SK-N-SH (cell line): ENCODE data around the gene FHOD3. TPM values are rescaled to one million over a fixed set of nuclear protein-coding genes. Genes with fewer than 3 reads are reported as not detected.

Source experiments
- CTCF ChIA-PET: fragments of 300-600, 350-600 bp; formaldehyde crosslinking; extraction: SDS; loops from one replicate; lab custom pipeline; 2021; lab: Yijun Ruan, JAX
- POLR2A ChIA-PET: fragments of 350-600 bp; sonication (Branson Sonifier 250); formaldehyde crosslinking; extraction: SDS; loops from one replicate; lab custom pipeline; 2020; ENCODE audit warnings: antibody characterized with exemption, inconsistent platforms; lab: Yijun Ruan, JAX
- DNase-seq: peaks from one replicate; pipeline ENCODE4 v3.0.0; 2012
- H2AFZ ChIP-seq: fragments of 200-600 bp; sonication (generic); 2 replicates; pipeline ENCODE4 v1.8.1; 2016; ENCODE audit warnings: antibody characterized with exemption, mild to moderate bottlenecking, low read depth
- H3F3A ChIP-seq: fragments of 200-600 bp; sonication (generic); replicated peaks from 2 replicates; pipeline ENCODE3; 2016; ENCODE audit warnings: antibody characterized with exemption, mild to moderate bottlenecking; ENCODE audit not compliant: insufficient read depth
- H3K27ac ChIP-seq, 2 experiments: fragments of 200-500 bp in 1 of 2; fragments of 200-600 bp in 1 of 2; sonication (Bioruptor generic) in 1 of 2; sonication (generic), shearing (Covaris generic) in 1 of 2; 2 replicates each; pipeline versions ENCODE4 v1.5.1 to v1.6.1; 2014 to 2016; ENCODE audit warnings: low read depth in 2 of 2, inconsistent platforms in 1 of 2, low read length in 1 of 2, mild to moderate bottlenecking in 1 of 2, mixed read lengths in 1 of 2
- H3K27me3 ChIP-seq: fragments of 200-600 bp; sonication (generic), shearing (Covaris generic); 2 replicates; pipeline ENCODE4 v1.6.1; 2016; ENCODE audit warnings: mixed run types; ENCODE audit not compliant: insufficient read depth
- H3K36me3 ChIP-seq, 2 experiments: fragments of 200-500 bp in 1 of 2; fragments of 200-600 bp in 1 of 2; sonication (Bioruptor generic) in 1 of 2; sonication (generic) in 1 of 2; replicated peaks in 1 of 2; 2 replicates each; pipeline versions ENCODE3 to v1.5.1; 2014 to 2016; ENCODE audit warnings: low read length in 1 of 2, mild to moderate bottlenecking in 1 of 2; ENCODE audit not compliant: insufficient read depth in 2 of 2, control insufficient read depth in 1 of 2
- H3K4me1 ChIP-seq, 2 experiments: fragments of 200-500 bp in 1 of 2; fragments of 200-600 bp in 1 of 2; sonication (Bioruptor generic) in 1 of 2; sonication (generic), shearing (Covaris generic) in 1 of 2; 2 replicates each; pipeline versions ENCODE4 v1.5.1 to v1.6.1; 2014 to 2016; ENCODE audit warnings: low read depth in 1 of 2, low read length in 1 of 2, mixed run types in 1 of 2; ENCODE audit not compliant: insufficient read depth in 2 of 2, control insufficient read depth in 1 of 2
- H3K4me2 ChIP-seq: fragments of 200-600 bp; sonication (generic), shearing (Covaris generic); 2 replicates; pipeline ENCODE4 v1.6.1; 2017; ENCODE audit warnings: mixed run types
- H3K4me3 ChIP-seq, 2 experiments: fragments of 200-500 bp in 1 of 2; fragments of 200-600 bp in 1 of 2; sonication (Bioruptor generic) in 1 of 2; sonication (generic), shearing (Covaris generic) in 1 of 2; 2 replicates each; pipeline versions ENCODE4 v1.5.1 to v1.8.1; 2014 to 2016; ENCODE audit warnings: low read depth in 2 of 2, inconsistent platforms in 1 of 2, low read length in 1 of 2, mild to moderate bottlenecking in 1 of 2, mixed read lengths in 1 of 2, moderate library complexity in 1 of 2
- H3K79me2 ChIP-seq: fragments of 200-600 bp; sonication (generic); 2 replicates; pipeline ENCODE4 v1.8.1; 2017; ENCODE audit warnings: mild to moderate bottlenecking; ENCODE audit not compliant: insufficient read depth
- H3K9ac ChIP-seq: fragments of 200-600 bp; sonication (generic); 2 replicates; pipeline ENCODE4 v1.6.1; 2017; ENCODE audit warnings: mixed run types
- H3K9me2 ChIP-seq: fragments of 200-600 bp; sonication (generic); 2 replicates; pipeline ENCODE4 v1.6.1; 2017; ENCODE audit warnings: mixed run types
- H3K9me3 ChIP-seq: fragments of 200-600 bp; sonication (generic); 2 replicates; pipeline ENCODE4 v1.6.1; 2017; ENCODE audit warnings: mixed run types, mild to moderate bottlenecking, moderate library complexity
- H4K20me1 ChIP-seq: fragments of 200-600 bp; sonication (generic); 2 replicates; pipeline ENCODE4 v1.6.1; 2017; ENCODE audit warnings: mild to moderate bottlenecking, mixed run types; ENCODE audit not compliant: insufficient read depth
- FOSL2 ChIP-seq: IDR thresholded peaks from 2 replicates; pipeline ENCODE4 v1.4.0; 2012; ENCODE audit warnings: low read depth, mild to moderate bottlenecking, moderate library complexity, borderline replicate concordance
- MEF2A ChIP-seq: IDR thresholded peaks from 2 replicates; pipeline ENCODE4 v1.4.0; 2012; ENCODE audit warnings: low read depth, borderline replicate concordance
- MXI1 ChIP-seq: IDR thresholded peaks from 2 replicates; pipeline ENCODE4 v1.6.1; 2012; ENCODE audit warnings: mild to moderate bottlenecking, low read depth, low read length, improper control_type of control experiment
- RCOR1 ChIP-seq: fragments of 150-350 bp; IDR thresholded peaks from 2 replicates; pipeline ENCODE4 v1.6.1; 2017; ENCODE audit warnings: antibody characterized with exemption, low read length
- RFX5 ChIP-seq: IDR thresholded peaks from 2 replicates; pipeline ENCODE4 v1.6.1; 2012; ENCODE audit warnings: mild to moderate bottlenecking, improper control_type of control experiment, low read length
- RXRA ChIP-seq: IDR thresholded peaks from 2 replicates; pipeline ENCODE4 v1.4.0; 2012; ENCODE audit warnings: low read depth, mild to moderate bottlenecking, borderline replicate concordance
- TEAD4 ChIP-seq: IDR thresholded peaks from 2 replicates; pipeline ENCODE4 v1.4.0; 2012; ENCODE audit warnings: mild to moderate bottlenecking, borderline replicate concordance; ENCODE audit not compliant: insufficient read depth
- YY1 ChIP-seq: IDR thresholded peaks from 2 replicates; pipeline ENCODE4 v1.4.0; 2012; ENCODE audit warnings: low read depth, mild to moderate bottlenecking
- WGBS: methylation state at CpG from one replicate; pipeline ENCODE4 v1.1.6; 2017; ENCODE audit warnings: low lambda C conversion rate; 5-methylcytosine and 5-hydroxymethylcytosine counted together
- polyA plus RNA-seq, 3 experiments: library from polyadenylated mRNA; depleted of rRNA; stranded (reverse); fragments of >200 nt; gene quantifications; 2 replicates each; pipeline ENCODE4 v1.2.3, GENCODE V29; 2012
- TF ChIP-seq, protein P1 (sequence below): IDR thresholded peaks from 2 replicates; pipeline ENCODE4 v1.4.0; 2012; ENCODE audit warnings: low read depth
- TF ChIP-seq, protein P2 (sequence below): fragments of 150-350 bp; IDR thresholded peaks from 2 replicates; pipeline ENCODE4 v1.6.1; 2016; ENCODE audit warnings: mild to moderate bottlenecking, low read depth, low read length
- TF ChIP-seq, protein P3 (sequence below): fragments of 150-350 bp; IDR thresholded peaks from 2 replicates; pipeline ENCODE4 v1.6.1; 2017; ENCODE audit warnings: antibody characterized with exemption, low read length, low read depth, borderline replicate concordance
- TF ChIP-seq, protein P4 (sequence below): IDR thresholded peaks from 2 replicates; pipeline ENCODE4 v1.4.0; 2012; ENCODE audit warnings: low read depth, borderline replicate concordance
- TF ChIP-seq, protein P5 (sequence below): fragments of 200-600 bp; sonication (generic); IDR thresholded peaks from 2 replicates; pipeline ENCODE4 v1.6.1; 2017; ENCODE audit warnings: antibody characterized with exemption, mild to moderate bottlenecking, moderate library complexity

FHOD3 gene
- polyA plus RNA-seq, 1 of the 3 experiments (the other 2 are of a cell fraction): 10.9 TPM

DNA sequence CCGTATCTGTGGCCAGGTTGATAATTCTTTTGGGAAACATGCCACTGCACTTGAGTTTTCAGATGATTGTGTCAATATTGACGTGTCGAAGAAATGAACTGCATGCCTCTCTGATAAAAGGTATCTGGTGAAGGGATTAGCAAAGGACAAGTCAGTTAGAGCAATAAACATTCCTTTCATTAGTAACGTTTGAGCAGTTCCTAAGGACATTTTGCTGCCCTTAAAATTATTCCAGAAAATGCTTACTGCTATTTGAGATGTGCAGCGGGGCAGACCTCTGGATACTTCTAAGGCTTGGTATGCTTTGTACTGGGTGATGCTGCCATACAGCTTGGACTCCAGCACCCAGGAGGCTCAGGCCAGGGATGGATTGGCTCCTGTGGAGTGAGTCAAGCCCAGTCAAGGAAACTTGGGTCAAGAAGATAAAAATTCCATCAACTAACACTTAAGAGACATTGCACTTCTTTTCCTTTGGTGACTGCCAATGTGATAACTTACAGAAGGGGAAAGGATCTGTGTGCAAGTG, 166.7 kb downstream of the FHOD3 start (continued):
- TF ChIP-seq, protein P1, sequence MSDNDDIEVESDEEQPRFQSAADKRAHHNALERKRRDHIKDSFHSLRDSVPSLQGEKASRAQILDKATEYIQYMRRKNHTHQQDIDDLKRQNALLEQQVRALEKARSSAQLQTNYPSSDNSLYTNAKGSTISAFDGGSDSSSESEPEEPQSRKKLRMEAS: no peak
- no peak for TF ChIP-seq MXI1
- TF ChIP-seq, all 33 proteins: peak for 0

DNA sequence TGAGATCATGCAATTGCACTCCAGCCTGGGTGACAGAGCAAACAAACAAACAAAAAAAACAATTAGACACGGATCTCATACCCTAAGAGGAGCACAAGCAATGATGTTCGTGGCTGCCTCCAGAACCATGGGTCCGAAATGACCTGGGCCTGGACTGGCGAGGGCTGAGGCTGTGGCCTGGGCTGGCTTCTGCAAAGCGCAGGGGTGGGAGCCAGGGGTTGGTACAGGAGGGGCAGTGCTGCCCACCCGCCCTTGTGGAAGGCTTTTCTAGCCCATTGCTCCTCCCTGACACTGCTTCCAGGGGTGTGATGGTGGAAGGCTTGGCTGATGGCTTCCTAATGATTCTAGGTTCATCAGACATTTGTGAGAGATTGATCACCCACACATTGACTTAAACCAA, 167.8 kb downstream of the FHOD3 start:
- Histone ChIP-seq H4K20me1 (no peaks in the 10 kb centered on the region), H3K9ac (no peak overlapping the region), H3F3A (no peaks in the 10 kb centered on the region), H3K79me2 (no peaks in the 10 kb centered on the region), H2AFZ (no peak overlapping the region), H3K9me3 (no peaks in the 10 kb centered on the region), H3K27me3 (no peaks in the 10 kb centered on the region), H3K36me3 (no peaks in the 10 kb centered on the region), H3K4me3 (no peak overlapping the region), H3K4me2 (no peak overlapping the region), H3K9me2 (no peaks in the 10 kb centered on the region), H3K4me1 (peaks cover 0 to 20% of the 10 kb centered on the region in 2 experiments; a peak in 1 of 4 replicates), H3K27ac (no peak overlapping the region)
- no peak for TF ChIP-seq MEF2A
- no peak for TF ChIP-seq RFX5
- TF ChIP-seq, protein P2, sequence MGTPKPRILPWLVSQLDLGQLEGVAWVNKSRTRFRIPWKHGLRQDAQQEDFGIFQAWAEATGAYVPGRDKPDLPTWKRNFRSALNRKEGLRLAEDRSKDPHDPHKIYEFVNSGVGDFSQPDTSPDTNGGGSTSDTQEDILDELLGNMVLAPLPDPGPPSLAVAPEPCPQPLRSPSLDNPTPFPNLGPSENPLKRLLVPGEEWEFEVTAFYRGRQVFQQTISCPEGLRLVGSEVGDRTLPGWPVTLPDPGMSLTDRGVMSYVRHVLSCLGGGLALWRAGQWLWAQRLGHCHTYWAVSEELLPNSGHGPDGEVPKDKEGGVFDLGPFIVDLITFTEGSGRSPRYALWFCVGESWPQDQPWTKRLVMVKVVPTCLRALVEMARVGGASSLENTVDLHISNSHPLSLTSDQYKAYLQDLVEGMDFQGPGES: no peak
- TF ChIP-seq FOSL2: no peak
- TF ChIP-seq RCOR1: no peak
- TF ChIP-seq, protein P3, sequence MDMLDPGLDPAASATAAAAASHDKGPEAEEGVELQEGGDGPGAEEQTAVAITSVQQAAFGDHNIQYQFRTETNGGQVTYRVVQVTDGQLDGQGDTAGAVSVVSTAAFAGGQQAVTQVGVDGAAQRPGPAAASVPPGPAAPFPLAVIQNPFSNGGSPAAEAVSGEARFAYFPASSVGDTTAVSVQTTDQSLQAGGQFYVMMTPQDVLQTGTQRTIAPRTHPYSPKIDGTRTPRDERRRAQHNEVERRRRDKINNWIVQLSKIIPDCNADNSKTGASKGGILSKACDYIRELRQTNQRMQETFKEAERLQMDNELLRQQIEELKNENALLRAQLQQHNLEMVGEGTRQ: no peak
- no peak for TF ChIP-seq RXRA
- TF ChIP-seq, protein P4, sequence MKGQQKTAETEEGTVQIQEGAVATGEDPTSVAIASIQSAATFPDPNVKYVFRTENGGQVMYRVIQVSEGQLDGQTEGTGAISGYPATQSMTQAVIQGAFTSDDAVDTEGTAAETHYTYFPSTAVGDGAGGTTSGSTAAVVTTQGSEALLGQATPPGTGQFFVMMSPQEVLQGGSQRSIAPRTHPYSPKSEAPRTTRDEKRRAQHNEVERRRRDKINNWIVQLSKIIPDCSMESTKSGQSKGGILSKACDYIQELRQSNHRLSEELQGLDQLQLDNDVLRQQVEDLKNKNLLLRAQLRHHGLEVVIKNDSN: no peak
- TF ChIP-seq TEAD4: no peak
- no peak for TF ChIP-seq YY1
- TF ChIP-seq, protein P5, sequence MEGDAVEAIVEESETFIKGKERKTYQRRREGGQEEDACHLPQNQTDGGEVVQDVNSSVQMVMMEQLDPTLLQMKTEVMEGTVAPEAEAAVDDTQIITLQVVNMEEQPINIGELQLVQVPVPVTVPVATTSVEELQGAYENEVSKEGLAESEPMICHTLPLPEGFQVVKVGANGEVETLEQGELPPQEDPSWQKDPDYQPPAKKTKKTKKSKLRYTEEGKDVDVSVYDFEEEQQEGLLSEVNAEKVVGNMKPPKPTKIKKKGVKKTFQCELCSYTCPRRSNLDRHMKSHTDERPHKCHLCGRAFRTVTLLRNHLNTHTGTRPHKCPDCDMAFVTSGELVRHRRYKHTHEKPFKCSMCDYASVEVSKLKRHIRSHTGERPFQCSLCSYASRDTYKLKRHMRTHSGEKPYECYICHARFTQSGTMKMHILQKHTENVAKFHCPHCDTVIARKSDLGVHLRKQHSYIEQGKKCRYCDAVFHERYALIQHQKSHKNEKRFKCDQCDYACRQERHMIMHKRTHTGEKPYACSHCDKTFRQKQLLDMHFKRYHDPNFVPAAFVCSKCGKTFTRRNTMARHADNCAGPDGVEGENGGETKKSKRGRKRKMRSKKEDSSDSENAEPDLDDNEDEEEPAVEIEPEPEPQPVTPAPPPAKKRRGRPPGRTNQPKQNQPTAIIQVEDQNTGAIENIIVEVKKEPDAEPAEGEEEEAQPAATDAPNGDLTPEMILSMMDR: no peak
- ChIA-PET CTCF (no interaction called here), POLR2A (no interaction called here)
- no peak for DNase-seq
- 80% methylated on average over 5 of the region's 6 CpGs for WGBS
